SH-SY5Y (cell line): ENCODE data around the gene CACNG7.

ENCODE experiments used
- GATA2 ChIP-seq: IDR thresholded peaks from 2 replicates; pipeline ENCODE4 v1.6.1; 2011; ENCODE audit warnings: mild to moderate bottlenecking, low read depth, low read length
- GATA3 ChIP-seq: IDR thresholded peaks from 2 replicates; pipeline ENCODE4 v1.6.1; 2011; ENCODE audit warnings: low read depth, mild to moderate bottlenecking, low read length, moderate library complexity

GRCh38 chr19:53864308-53864836 lies 44.7 kb upstream of the CACNG7 start:
- no peak for TF ChIP-seq GATA2
- TF ChIP-seq GATA3, result no peak
